Neuronal stem cell (in vitro differentiated cells): ENCODE measurements around the gene STBD1.

Source experiments
- DNase-seq: peaks from one replicate; pipeline ENCODE4 v3.0.0-alpha.2; 2013; ENCODE audit warnings: low spot score
- H2AFZ ChIP-seq: one replicate; pipeline ENCODE4 v1.6.1; 2013; ENCODE audit warnings: mild to moderate bottlenecking, low read length, inconsistent platforms
- H2AK5ac ChIP-seq: 2 replicates; pipeline ENCODE4 v1.6.1; 2013; ENCODE audit warnings: low read depth, mild to moderate bottlenecking, inconsistent platforms, low read length, moderate library complexity, mixed read lengths
- H2BK120ac ChIP-seq: 2 replicates; pipeline ENCODE4 v1.6.1; 2013; ENCODE audit warnings: low read depth, mild to moderate bottlenecking, inconsistent platforms, low read length, moderate library complexity, mixed read lengths
- H2BK12ac ChIP-seq: one replicate; pipeline ENCODE4 v1.6.1; 2013; ENCODE audit warnings: low read length, inconsistent platforms
- H2BK15ac ChIP-seq: 2 replicates; pipeline ENCODE4 v1.6.1; 2013; ENCODE audit warnings: mild to moderate bottlenecking, low read length, inconsistent platforms, mixed read lengths
- H2BK5ac ChIP-seq: one replicate; pipeline ENCODE4 v1.6.1; 2013; ENCODE audit warnings: inconsistent platforms, mild to moderate bottlenecking, low read length, moderate library complexity
- H3K14ac ChIP-seq: one replicate; pipeline ENCODE4 v1.6.1; 2013; ENCODE audit warnings: low read length, inconsistent platforms
- H3K18ac ChIP-seq: 2 replicates; pipeline ENCODE4 v1.6.1; 2013; ENCODE audit warnings: low read length, inconsistent platforms
- H3K23ac ChIP-seq: 2 replicates; pipeline ENCODE4 v1.6.1; 2013; ENCODE audit warnings: low read depth, mild to moderate bottlenecking, mixed read lengths, low read length, inconsistent platforms; ENCODE audit not compliant: poor library complexity
- H3K27ac ChIP-seq: replicated peaks from 3 replicates; pipeline ENCODE4 v1.5.1; 2013; ENCODE audit warnings: low read length, inconsistent platforms
- H3K27me3 ChIP-seq, 3 experiments: 2 replicates each; pipeline ENCODE4 v1.6.1; 2013; ENCODE audit warnings: low read length in 3 of 3, mild to moderate bottlenecking in 2 of 3, inconsistent platforms in 1 of 3, low read depth in 1 of 3, mixed read lengths in 1 of 3, moderate library complexity in 1 of 3; ENCODE audit not compliant: control insufficient read depth in 3 of 3, insufficient read depth in 3 of 3
- H3K36me3 ChIP-seq, 2 donors: replicated peaks in 1 of 2; 2 replicates each; pipeline ENCODE4 v1.6.1; 2013; ENCODE audit warnings: low read length in 2 of 2; ENCODE audit not compliant: control insufficient read depth in 2 of 2, insufficient read depth in 2 of 2
- H3K4ac ChIP-seq: 2 replicates; pipeline ENCODE4 v1.6.1; 2013; ENCODE audit warnings: inconsistent platforms, mild to moderate bottlenecking, low read length, moderate library complexity
- H3K4me1 ChIP-seq, 2 donors: 1 replicate in 1 of 2; 2 replicates in 1 of 2; pipeline ENCODE4 v1.6.1; 2013; ENCODE audit warnings: low read length in 2 of 2, low read depth in 1 of 2; ENCODE audit not compliant: control insufficient read depth in 2 of 2, insufficient read depth in 1 of 2
- H3K4me2 ChIP-seq: one replicate; pipeline ENCODE4 v1.6.1; 2013; ENCODE audit warnings: mild to moderate bottlenecking, low read length, inconsistent platforms; ENCODE audit not compliant: insufficient read depth, poor library complexity, severe bottlenecking
- H3K4me3 ChIP-seq, 2 donors: 2 replicates each; pipeline ENCODE4 v1.5.1; 2013; ENCODE audit warnings: low read length in 2 of 2, mild to moderate bottlenecking in 2 of 2, inconsistent platforms in 1 of 2, moderate library complexity in 1 of 2
- H3K79me1 ChIP-seq: one replicate; pipeline ENCODE4 v1.6.1; 2013; ENCODE audit warnings: low read depth, mild to moderate bottlenecking, inconsistent platforms, low read length, moderate library complexity
- H3K9ac ChIP-seq: one replicate; pipeline ENCODE4 v1.6.1; 2013; ENCODE audit warnings: mild to moderate bottlenecking, low read depth, low read length, inconsistent platforms; ENCODE audit not compliant: poor library complexity
- H3K9me3 ChIP-seq, 2 donors: replicated peaks in 1 of 2; 2 replicates each; pipeline versions ENCODE3 to v1.6.1; 2013; ENCODE audit warnings: low read length in 2 of 2, mild to moderate bottlenecking in 2 of 2, inconsistent platforms in 1 of 2, low read depth in 1 of 2, mixed read lengths in 1 of 2, moderate library complexity in 1 of 2; ENCODE audit not compliant: control insufficient read depth in 2 of 2, insufficient read depth in 1 of 2
- H4K8ac ChIP-seq: one replicate; pipeline ENCODE4 v1.6.1; 2013; ENCODE audit warnings: low read depth, mild to moderate bottlenecking, inconsistent platforms, low read length, moderate library complexity
- H4K91ac ChIP-seq: one replicate; pipeline ENCODE4 v1.6.1; 2013; ENCODE audit warnings: low read length, low read depth, mild to moderate bottlenecking, inconsistent platforms; ENCODE audit not compliant: poor library complexity
- WGBS, 2 donors: extraction: QIAGEN DNeasy Blood & Tissue Kit; methylation state at CpG; one replicate each; pipeline ENCODE4 v1.1.7; 2013; ENCODE audit warnings: missing lambda C conversion rate in 2 of 2, mixed read lengths in 1 of 2; ENCODE audit not compliant: insufficient read length in 2 of 2, insufficient replicate concordance in 1 of 2; ENCODE audit errors: extremely low coverage in 2 of 2; 5-methylcytosine and 5-hydroxymethylcytosine counted together

STBD1 gene

DNA sequence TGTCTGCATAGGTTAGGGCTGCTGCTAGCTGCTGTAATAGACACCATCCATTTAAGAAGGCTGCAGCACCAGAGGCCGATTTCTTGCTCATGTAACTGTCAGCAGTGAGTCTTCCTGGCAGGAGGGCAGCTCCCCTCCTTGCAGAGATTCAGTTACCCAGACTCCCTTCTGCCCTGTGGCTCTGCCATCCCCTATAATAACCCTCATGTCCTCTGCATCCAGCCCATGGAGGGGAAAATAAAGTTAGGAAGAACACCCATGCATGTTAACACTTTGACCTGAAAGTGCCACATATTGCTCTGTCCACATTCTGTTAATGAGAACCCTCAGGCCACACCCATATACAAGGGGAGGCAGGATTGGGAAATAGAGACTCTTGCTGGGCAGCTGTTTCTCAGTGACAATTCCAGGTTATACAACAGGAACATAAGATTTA lies 5.4 kb downstream of the STBD1 start:
- peaks cover 0 to 2% of the 10 kb centered on the region in 2 donors for H3K4me1 ChIP-seq
- no peak overlapping the region for H3K18ac ChIP-seq
- H3K27me3 ChIP-seq = peaks cover 0 to 51% (median 0%) of the 10 kb centered on the region in 3 experiments
- H4K91ac ChIP-seq = no peak overlapping the region
- no peaks in the 10 kb centered on the region for H3K79me1 ChIP-seq
- no peak overlapping the region for H2AFZ ChIP-seq
- H2BK120ac ChIP-seq = no peak overlapping the region
- H3K4ac ChIP-seq = no peak overlapping the region
- peaks cover 3 to 8% of the 10 kb centered on the region in 2 donors for H3K9me3 ChIP-seq
- H3K36me3 ChIP-seq = no peaks in the 10 kb centered on the region
- H3K14ac ChIP-seq = no peak overlapping the region
- WGBS, 2 donors = no CpG with 5 or more reads among the region's 1 CpG
- no peak overlapping the region for H3K4me3 ChIP-seq
- no peak overlapping the region for H2AK5ac ChIP-seq
- no peak overlapping the region for H3K27ac ChIP-seq
- no peak overlapping the region for H2BK5ac ChIP-seq
- no peak overlapping the region for H3K23ac ChIP-seq
- no peak for DNase-seq
- H3K9ac ChIP-seq = no peak overlapping the region
- H3K4me2 ChIP-seq = no peak overlapping the region
- H2BK12ac ChIP-seq = no peak overlapping the region
- peak overlapping the region; percentile 1 for H4K8ac ChIP-seq
- H2BK15ac ChIP-seq = no peak overlapping the region

DNA sequence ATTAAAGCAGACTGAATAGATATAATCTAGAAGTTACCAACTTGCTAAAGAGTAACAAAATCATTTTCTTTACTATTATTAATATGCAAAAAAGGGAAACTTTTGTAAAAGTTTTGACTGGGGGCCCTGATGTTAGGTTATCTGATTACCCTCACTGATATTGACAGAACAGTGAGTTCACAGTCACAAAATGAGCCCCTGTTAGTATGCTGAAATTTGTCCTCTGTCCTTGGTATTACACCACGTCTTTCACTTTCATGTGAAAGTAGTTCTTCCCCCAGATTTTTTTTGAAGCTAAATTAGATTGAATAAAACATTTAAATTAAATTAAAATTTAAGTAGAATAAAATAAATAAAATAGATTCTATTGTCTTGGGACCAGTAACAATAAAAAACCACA lies 5.9 kb downstream of the STBD1 start:
- H3K4me3 ChIP-seq = no peak overlapping the region
- no peak overlapping the region for H3K4me2 ChIP-seq
- no peak overlapping the region for H2AK5ac ChIP-seq
- peaks cover 0 to 46% (median 0%) of the 10 kb centered on the region in 3 experiments for H3K27me3 ChIP-seq
- H3K14ac ChIP-seq = no peak overlapping the region
- no peak overlapping the region for H2AFZ ChIP-seq
- no peak overlapping the region for H3K4ac ChIP-seq
- H4K91ac ChIP-seq = no peak overlapping the region
- H2BK12ac ChIP-seq = no peak overlapping the region
- H3K4me1 ChIP-seq = peaks cover 0 to 2% of the 10 kb centered on the region in 2 donors
- no peak overlapping the region for H2BK120ac ChIP-seq
- no peaks in the 10 kb centered on the region for H3K36me3 ChIP-seq
- no peak for DNase-seq
- no peak overlapping the region for H2BK15ac ChIP-seq
- H3K23ac ChIP-seq = no peak overlapping the region
- peaks cover 3 to 8% of the 10 kb centered on the region in 2 donors for H3K9me3 ChIP-seq
- H2BK5ac ChIP-seq = no peak overlapping the region
- H3K18ac ChIP-seq = no peak overlapping the region
- no peak overlapping the region for H4K8ac ChIP-seq
- H3K79me1 ChIP-seq = no peaks in the 10 kb centered on the region
- H3K9ac ChIP-seq = no peak overlapping the region
- H3K27ac ChIP-seq = no peak overlapping the region
- no CpG with 5 or more reads among the region's 1 CpG for WGBS, 2 donors

DNA sequence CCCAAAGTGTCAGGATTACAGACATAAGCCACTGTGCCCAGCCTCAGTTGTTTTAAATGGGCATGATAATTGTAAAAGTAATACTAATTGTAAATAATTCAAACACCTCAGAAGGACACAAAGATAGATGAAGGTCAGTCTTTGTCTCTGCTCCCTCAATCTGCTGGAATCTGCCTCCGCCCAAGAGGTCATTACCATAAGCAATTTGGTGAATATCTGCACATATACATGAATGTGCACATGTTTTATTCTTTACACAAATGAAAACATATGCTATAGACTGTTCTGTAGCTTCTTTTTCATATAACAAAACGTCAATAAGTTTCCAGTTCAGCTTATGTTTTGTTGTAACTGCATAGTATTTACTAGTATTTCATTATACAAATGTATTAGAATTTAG lies 7.0 kb downstream of the STBD1 start:
- H3K23ac ChIP-seq = no peak overlapping the region
- H3K4me3 ChIP-seq = no peak overlapping the region
- no peak overlapping the region for H2BK15ac ChIP-seq
- H3K27me3 ChIP-seq = peaks cover 0 to 35% (median 0%) of the 10 kb centered on the region in 3 experiments
- H2AFZ ChIP-seq = no peak overlapping the region
- no peak overlapping the region for H2BK120ac ChIP-seq
- H3K27ac ChIP-seq = no peak overlapping the region
- H2BK12ac ChIP-seq = no peak overlapping the region
- DNase-seq = no peak
- no peak overlapping the region for H2BK5ac ChIP-seq
- H3K36me3 ChIP-seq = no peaks in the 10 kb centered on the region
- no peaks in the 10 kb centered on the region for H3K79me1 ChIP-seq
- H3K9me3 ChIP-seq = peaks cover 3 to 8% of the 10 kb centered on the region in 2 donors
- no peak overlapping the region for H4K91ac ChIP-seq
- no peak overlapping the region for H3K18ac ChIP-seq
- peaks cover 0 to 2% of the 10 kb centered on the region in 2 donors for H3K4me1 ChIP-seq
- H3K9ac ChIP-seq = no peak overlapping the region
- no peak overlapping the region for H4K8ac ChIP-seq
- no CpG with 5 or more reads among the region's 2 CpGs for WGBS, 2 donors
- no peak overlapping the region for H3K4ac ChIP-seq
- H2AK5ac ChIP-seq = no peak overlapping the region
- H3K4me2 ChIP-seq = no peak overlapping the region
- no peak overlapping the region for H3K14ac ChIP-seq

DNA sequence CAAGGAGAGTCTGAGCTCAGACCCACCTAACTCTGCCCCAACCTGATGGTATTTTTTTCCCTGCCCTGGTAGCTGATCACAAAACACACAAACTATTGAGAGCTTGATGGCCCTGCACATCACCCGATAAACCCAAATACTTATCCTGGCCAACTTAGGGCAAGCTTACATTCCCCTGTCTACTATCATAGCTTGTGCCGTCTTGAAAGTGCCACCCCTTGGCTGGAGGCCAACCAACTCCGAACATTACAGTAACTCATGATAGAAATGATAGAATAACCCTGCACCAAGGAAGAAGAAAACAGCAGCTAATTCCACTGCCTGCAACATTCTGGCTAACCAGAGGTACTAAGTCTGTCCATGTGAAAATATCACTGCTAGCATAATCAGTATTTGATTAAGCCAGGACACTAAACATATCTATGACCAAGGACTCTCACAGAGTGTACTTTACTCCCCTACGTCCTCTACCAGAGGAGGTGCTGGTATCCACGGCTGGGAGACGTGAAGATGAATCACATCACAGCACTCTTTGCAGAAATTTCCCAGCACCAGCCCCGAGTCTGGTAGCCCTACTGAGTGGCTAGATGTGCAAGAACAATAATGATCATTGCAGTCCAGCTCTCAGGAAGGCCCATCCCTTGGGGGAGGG lies 8.9 kb downstream of the STBD1 start:
- Histone ChIP-seq H3K4ac (no peak overlapping the region), H3K79me1 (no peaks in the 10 kb centered on the region), H2BK15ac (no peak overlapping the region), H3K4me3 (peak overlapping the region in 1 of 2 donors; percentile 46), H3K27ac (no peak overlapping the region), H4K91ac (no peak overlapping the region), H3K18ac (no peak overlapping the region), H3K36me3 (no peaks in the 10 kb centered on the region), H2BK12ac (no peak overlapping the region), H2BK120ac (no peak overlapping the region), H2AFZ (no peak overlapping the region), H2BK5ac (no peak overlapping the region), H3K4me2 (no peak overlapping the region), H3K23ac (no peak overlapping the region), H3K27me3 (peaks cover 0 to 19% (median 0%) of the 10 kb centered on the region in 3 experiments), H4K8ac (no peak overlapping the region), H2AK5ac (no peak overlapping the region), H3K14ac (no peak overlapping the region), H3K9ac (no peak overlapping the region), H3K4me1 (peaks cover 0 to 2% of the 10 kb centered on the region in 2 donors), H3K9me3 (peaks cover 4 to 8% of the 10 kb centered on the region in 2 donors)
- WGBS, 2 donors = no CpG with 5 or more reads among the region's 7 CpGs
- DNase-seq = no peak
